ENCODE measurements around the gene CCR7.

The CCR7 gene

DNA sequence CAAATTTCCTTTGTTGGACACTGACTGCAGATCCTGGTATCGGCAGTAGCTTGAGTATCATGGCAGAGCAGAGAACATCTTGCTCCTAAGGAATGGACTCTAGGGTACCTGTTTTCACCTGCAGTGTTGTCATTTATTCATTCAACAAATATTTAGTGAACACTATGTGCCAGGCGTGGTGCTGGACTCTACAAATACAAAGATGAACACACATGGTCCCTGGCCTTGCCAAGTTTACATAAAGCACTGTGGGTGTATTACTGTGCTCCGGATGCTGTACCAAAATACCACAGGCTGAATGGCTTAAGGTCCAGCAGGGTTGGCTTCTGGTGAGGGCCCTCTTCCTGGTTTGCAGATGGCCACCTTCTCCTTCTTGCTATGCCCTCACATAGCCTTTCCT, 14.2 kb upstream of the CCR7 start:
- TF ChIP-seq, protein P1, sequence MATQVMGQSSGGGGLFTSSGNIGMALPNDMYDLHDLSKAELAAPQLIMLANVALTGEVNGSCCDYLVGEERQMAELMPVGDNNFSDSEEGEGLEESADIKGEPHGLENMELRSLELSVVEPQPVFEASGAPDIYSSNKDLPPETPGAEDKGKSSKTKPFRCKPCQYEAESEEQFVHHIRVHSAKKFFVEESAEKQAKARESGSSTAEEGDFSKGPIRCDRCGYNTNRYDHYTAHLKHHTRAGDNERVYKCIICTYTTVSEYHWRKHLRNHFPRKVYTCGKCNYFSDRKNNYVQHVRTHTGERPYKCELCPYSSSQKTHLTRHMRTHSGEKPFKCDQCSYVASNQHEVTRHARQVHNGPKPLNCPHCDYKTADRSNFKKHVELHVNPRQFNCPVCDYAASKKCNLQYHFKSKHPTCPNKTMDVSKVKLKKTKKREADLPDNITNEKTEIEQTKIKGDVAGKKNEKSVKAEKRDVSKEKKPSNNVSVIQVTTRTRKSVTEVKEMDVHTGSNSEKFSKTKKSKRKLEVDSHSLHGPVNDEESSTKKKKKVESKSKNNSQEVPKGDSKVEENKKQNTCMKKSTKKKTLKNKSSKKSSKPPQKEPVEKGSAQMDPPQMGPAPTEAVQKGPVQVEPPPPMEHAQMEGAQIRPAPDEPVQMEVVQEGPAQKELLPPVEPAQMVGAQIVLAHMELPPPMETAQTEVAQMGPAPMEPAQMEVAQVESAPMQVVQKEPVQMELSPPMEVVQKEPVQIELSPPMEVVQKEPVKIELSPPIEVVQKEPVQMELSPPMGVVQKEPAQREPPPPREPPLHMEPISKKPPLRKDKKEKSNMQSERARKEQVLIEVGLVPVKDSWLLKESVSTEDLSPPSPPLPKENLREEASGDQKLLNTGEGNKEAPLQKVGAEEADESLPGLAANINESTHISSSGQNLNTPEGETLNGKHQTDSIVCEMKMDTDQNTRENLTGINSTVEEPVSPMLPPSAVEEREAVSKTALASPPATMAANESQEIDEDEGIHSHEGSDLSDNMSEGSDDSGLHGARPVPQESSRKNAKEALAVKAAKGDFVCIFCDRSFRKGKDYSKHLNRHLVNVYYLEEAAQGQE (IDR thresholded peaks at IDR 0.05; ENCODE audit: low read depth), result no peak
- TF ChIP-seq YY1 (IDR thresholded peaks at IDR 0.05; ENCODE audit: low read depth) (no peak), USF1 (IDR thresholded peaks at IDR 0.05) (no peak), EGR1 (IDR thresholded peaks at IDR 0.05) (no peak), ZBTB7A (IDR thresholded peaks at IDR 0.05; ENCODE audit: low read depth) (no peak), RAD21 (IDR thresholded peaks at IDR 0.05; ENCODE audit: low read depth) (no peak), FOXM1 (IDR thresholded peaks at IDR 0.05; ENCODE audit: borderline replicate concordance, low read depth) (no peak), TAF1 (IDR thresholded peaks at IDR 0.05; ENCODE audit: low read depth) (no peak), EP300 (IDR thresholded peaks at IDR 0.05; ENCODE audit: borderline replicate concordance) (no peak), TEAD4 (IDR thresholded peaks at IDR 0.05) (no peak), CEBPB (IDR thresholded peaks at IDR 0.05) (no peak), TCF12 (IDR thresholded peaks at IDR 0.05; ENCODE audit: low read depth) (no peak), CREB1 (IDR thresholded peaks at IDR 0.05; ENCODE audit: low read depth) (no peak)
- TF ChIP-seq, protein P2, sequence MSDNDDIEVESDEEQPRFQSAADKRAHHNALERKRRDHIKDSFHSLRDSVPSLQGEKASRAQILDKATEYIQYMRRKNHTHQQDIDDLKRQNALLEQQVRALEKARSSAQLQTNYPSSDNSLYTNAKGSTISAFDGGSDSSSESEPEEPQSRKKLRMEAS (IDR thresholded peaks at IDR 0.05), result no peak

DNA sequence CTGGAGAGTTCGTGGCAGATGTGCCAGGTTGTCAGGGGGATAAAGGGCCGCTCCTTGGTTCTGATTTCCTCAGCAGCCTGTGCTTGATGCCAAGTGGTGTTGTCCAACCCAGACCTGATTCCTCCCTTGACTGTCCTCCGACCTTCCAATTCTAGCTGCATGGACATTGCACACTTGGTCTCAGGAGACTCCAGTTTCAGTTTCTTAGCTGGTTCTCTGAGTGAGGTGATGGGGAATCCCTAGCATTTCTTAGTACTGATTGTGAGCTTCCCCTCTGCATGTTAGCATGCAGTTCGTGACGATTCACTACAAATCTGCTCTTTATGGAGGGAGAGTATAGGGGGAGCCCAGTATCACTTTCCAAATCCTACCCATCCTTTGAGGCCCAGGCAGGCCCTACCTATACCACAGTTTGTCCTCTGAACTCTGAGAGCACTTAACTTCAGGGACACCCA, 12.4 kb upstream of the CCR7 start:
- TF ChIP-seq ZBTB7A (IDR thresholded peaks at IDR 0.05; ENCODE audit: low read depth) (no peak), RAD21 (IDR thresholded peaks at IDR 0.05; ENCODE audit: low read depth) (no peak), TAF1 (IDR thresholded peaks at IDR 0.05; ENCODE audit: low read depth) (no peak), TCF12 (IDR thresholded peaks at IDR 0.05; ENCODE audit: low read depth) (no peak), USF1 (IDR thresholded peaks at IDR 0.05) (no peak), CREB1 (IDR thresholded peaks at IDR 0.05; ENCODE audit: low read depth) (no peak), NFIC (IDR thresholded peaks at IDR 0.05) (no peak), FOXM1 (IDR thresholded peaks at IDR 0.05; ENCODE audit: borderline replicate concordance, low read depth) (no peak), TEAD4 (IDR thresholded peaks at IDR 0.05) (no peak), CEBPB (IDR thresholded peaks at IDR 0.05) (no peak), EGR1 (IDR thresholded peaks at IDR 0.05) (no peak), YY1 (IDR thresholded peaks at IDR 0.05; ENCODE audit: low read depth) (no peak), EP300 (IDR thresholded peaks at IDR 0.05; ENCODE audit: borderline replicate concordance) (no peak)
- TF ChIP-seq, protein P2 (IDR thresholded peaks at IDR 0.05), result no peak
- TF ChIP-seq, protein P1 (IDR thresholded peaks at IDR 0.05; ENCODE audit: low read depth), result no peak

DNA sequence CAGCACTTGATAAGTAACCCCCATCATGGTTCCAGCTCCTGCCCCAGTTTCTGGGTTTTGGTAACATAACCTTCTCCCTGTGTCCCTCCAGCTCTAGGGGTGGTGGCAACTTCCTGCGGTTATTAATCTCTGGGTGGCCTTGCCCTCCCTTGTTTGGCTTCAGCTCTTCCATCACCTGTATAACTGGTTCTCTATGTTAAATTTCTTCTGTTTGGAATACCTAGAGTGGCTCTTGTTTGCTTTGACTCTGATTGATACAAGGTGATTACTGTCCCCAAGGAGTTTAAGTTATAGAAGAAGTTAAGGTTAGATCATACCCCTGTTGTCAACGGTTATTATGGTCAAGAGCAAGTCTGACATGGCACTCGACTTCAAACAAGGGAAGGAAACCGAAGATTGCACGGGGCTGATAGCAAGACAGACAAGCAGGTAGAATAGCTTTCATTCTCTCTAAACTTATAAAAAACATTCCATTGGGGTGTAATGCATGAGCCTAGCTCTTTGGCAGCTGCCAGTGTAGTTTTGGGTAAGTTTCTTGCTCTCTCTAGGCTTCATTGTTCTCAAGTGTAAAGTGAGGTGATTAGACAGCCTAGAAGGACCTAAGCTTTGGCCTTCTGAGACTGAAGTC, 11.0 kb upstream of the CCR7 start:
- no peak for TF ChIP-seq YY1 (IDR thresholded peaks at IDR 0.05; ENCODE audit: low read depth)
- TF ChIP-seq ZBTB7A (IDR thresholded peaks at IDR 0.05; ENCODE audit: low read depth), result no peak
- TF ChIP-seq EGR1 (IDR thresholded peaks at IDR 0.05), result no peak
- TF ChIP-seq USF1 (IDR thresholded peaks at IDR 0.05), result no peak
- no peak for TF ChIP-seq RAD21 (IDR thresholded peaks at IDR 0.05; ENCODE audit: low read depth)
- TF ChIP-seq CEBPB (IDR thresholded peaks at IDR 0.05), result no peak
- TF ChIP-seq EP300 (IDR thresholded peaks at IDR 0.05; ENCODE audit: borderline replicate concordance), result no peak
- no peak for TF ChIP-seq FOXM1 (IDR thresholded peaks at IDR 0.05; ENCODE audit: borderline replicate concordance, low read depth)
- TF ChIP-seq, protein P2 (IDR thresholded peaks at IDR 0.05), result no peak
- no peak for TF ChIP-seq TEAD4 (IDR thresholded peaks at IDR 0.05)
- no peak for TF ChIP-seq CREB1 (IDR thresholded peaks at IDR 0.05; ENCODE audit: low read depth)
- no peak for TF ChIP-seq TAF1 (IDR thresholded peaks at IDR 0.05; ENCODE audit: low read depth)

DNA sequence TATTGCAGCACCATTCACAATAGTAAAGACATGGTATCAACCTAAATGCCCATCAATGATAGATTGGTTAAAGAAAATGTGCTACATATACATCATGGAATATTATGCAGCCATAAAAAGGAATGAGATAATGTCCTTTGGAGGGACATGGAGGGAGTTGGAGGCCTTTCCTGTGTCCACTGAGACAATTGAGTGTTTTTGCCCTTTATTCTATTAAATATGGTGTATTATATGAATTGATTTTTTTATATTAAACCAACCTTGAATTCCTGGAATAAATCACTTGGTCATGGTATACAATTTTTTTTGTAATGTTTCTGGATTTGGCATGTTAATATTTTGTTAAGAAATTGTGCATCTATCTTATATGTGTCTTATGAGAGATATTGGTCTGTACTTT, 9.0 kb upstream of the CCR7 start:
- TF ChIP-seq, protein P2 (IDR thresholded peaks at IDR 0.05), result no peak
- no peak for TF ChIP-seq CEBPB (IDR thresholded peaks at IDR 0.05)

Measured in Ishikawa (cell line).